Endodermal cell (in vitro differentiated cells): ENCODE measurements around the gene CD164. TPM values are rescaled to one million over a fixed set of nuclear protein-coding genes. Genes with fewer than 3 reads are reported as not detected.

Experiments used
- DNase-seq: peaks from one replicate; pipeline ENCODE4 v3.0.0-alpha.2; 2017
- H3K27ac ChIP-seq: 2 replicates; pipeline ENCODE4 v1.5.1; 2013; ENCODE audit warnings: mild to moderate bottlenecking, low read depth, low read length, moderate library complexity
- H3K27me3 ChIP-seq: 2 replicates; pipeline ENCODE4 v1.6.1; 2013; ENCODE audit warnings: mild to moderate bottlenecking, low read length, moderate library complexity; ENCODE audit not compliant: insufficient read depth, control insufficient read depth, poor library complexity, severe bottlenecking
- H3K36me3 ChIP-seq: 2 replicates; pipeline ENCODE4 v1.7.0; 2013; ENCODE audit warnings: mild to moderate bottlenecking, low read length, moderate library complexity; ENCODE audit not compliant: control insufficient read depth, insufficient read depth
- H3K4me1 ChIP-seq: one replicate; pipeline ENCODE4 v1.7.0; 2013; ENCODE audit warnings: low read length; ENCODE audit not compliant: control insufficient read depth, insufficient read depth
- H3K4me3 ChIP-seq: 2 replicates; pipeline ENCODE4 v1.5.1; 2013; ENCODE audit warnings: mild to moderate bottlenecking, low read length, moderate library complexity
- H3K9ac ChIP-seq: 2 replicates; pipeline ENCODE4 v1.6.1; 2013; ENCODE audit warnings: mild to moderate bottlenecking, low read length, moderate library complexity; ENCODE audit not compliant: poor library complexity, severe bottlenecking; ENCODE audit errors: extremely low read depth
- H3K9me3 ChIP-seq: 2 replicates; pipeline ENCODE4 v1.6.1; 2013; ENCODE audit warnings: mild to moderate bottlenecking, low read length, moderate library complexity; ENCODE audit not compliant: control insufficient read depth
- H3K27ac Mint-ChIP-seq: 2 replicates; pipeline ENCODE4 v1.8.0; 2020; ENCODE audit warnings: mixed read lengths
- H3K27me3 Mint-ChIP-seq: 2 replicates; pipeline ENCODE4 v1.8.0; 2021; ENCODE audit warnings: mild to moderate bottlenecking, mixed read lengths; ENCODE audit not compliant: insufficient read depth
- H3K36me3 Mint-ChIP-seq: 2 replicates; pipeline ENCODE4 v1.8.0; 2020; ENCODE audit warnings: low read depth, mixed read lengths
- H3K4me1 Mint-ChIP-seq: 2 replicates; pipeline ENCODE4 v1.8.0; 2020; ENCODE audit warnings: mixed read lengths
- H3K4me3 Mint-ChIP-seq: 2 replicates; pipeline ENCODE4 v1.8.0; 2020; ENCODE audit warnings: mild to moderate bottlenecking, moderate library complexity, mixed read lengths
- H3K9me3 Mint-ChIP-seq: 2 replicates; pipeline ENCODE4 v1.8.0; 2020; ENCODE audit warnings: mild to moderate bottlenecking, mixed read lengths
- CTCF ChIP-seq: fragments of 200-600 bp; sonication (generic); conservative IDR thresholded peaks from 2 replicates; pipeline ENCODE4 v1.5.0; 2021; ENCODE audit warnings: antibody characterized with exemption, mild to moderate bottlenecking
- WGBS, 2 experiments: methylation state at CpG; one replicate each; pipeline versions ENCODE4 v1.1.5 to v1.1.7; 2013; ENCODE audit warnings: missing lambda C conversion rate in 2 of 2, mixed read lengths in 1 of 2; ENCODE audit not compliant: insufficient coverage in 1 of 2, insufficient read length in 1 of 2; 5-methylcytosine and 5-hydroxymethylcytosine counted together
- total RNA-seq, 2 donors: library from RNA; stranded (reverse); fragmentation: NEBNext Ultra II Directional in 1 of 2; extraction: Animal tissue kit (Norgen Biotek cat#: 25700) in 1 of 2; gene quantifications; 2 replicates in 1 of 2; 3 replicates in 1 of 2; pipeline ENCODE4 v1.2.1, GENCODE V29; 2021

CD164 gene
- total RNA-seq, 2 donors from 2014 or later = 120 to 126 TPM

GRCh38 chr6:109372130-109372529 lies 10.1 kb downstream of the CD164 start:
- no peaks in the 10 kb centered on the region for H3K27me3 ChIP-seq
- no peaks in the 10 kb centered on the region for H3K9me3 Mint-ChIP-seq
- no peak for DNase-seq
- H3K9ac ChIP-seq = no peak overlapping the region
- 96 to 100% methylated on average over 1 to 2 of the region's 2 CpGs for WGBS, 2 experiments
- TF ChIP-seq CTCF = no peak
- H3K4me3 Mint-ChIP-seq = no peak overlapping the region
- no peaks in the 10 kb centered on the region for H3K9me3 ChIP-seq
- H3K36me3 ChIP-seq = peaks cover 95% of the 10 kb centered on the region
- H3K4me1 Mint-ChIP-seq = no peaks in the 10 kb centered on the region
- no peaks in the 10 kb centered on the region for H3K27me3 Mint-ChIP-seq
- no peak overlapping the region for H3K27ac ChIP-seq
- peak overlapping the region; percentile 44 for H3K27ac Mint-ChIP-seq
- no peak overlapping the region for H3K4me3 ChIP-seq
- H3K36me3 Mint-ChIP-seq = peaks cover 63% of the 10 kb centered on the region
- no peaks in the 10 kb centered on the region for H3K4me1 ChIP-seq

GRCh38 chr6:109370792-109371191 lies 11.5 kb downstream of the CD164 start:
- peaks cover 95% of the 10 kb centered on the region for H3K36me3 ChIP-seq
- no peak for DNase-seq
- Mint-ChIP-seq H3K36me3 (peaks cover 68% of the 10 kb centered on the region), H3K27me3 (no peaks in the 10 kb centered on the region), H3K4me3 (no peak overlapping the region), H3K4me1 (no peaks in the 10 kb centered on the region), H3K9me3 (no peaks in the 10 kb centered on the region), H3K27ac (no peak overlapping the region)
- H3K4me3 ChIP-seq = no peak overlapping the region
- no peak overlapping the region for H3K27ac ChIP-seq
- no peak for TF ChIP-seq CTCF
- no peak overlapping the region for H3K9ac ChIP-seq
- 92 to 100% methylated on average over 1 to 3 of the region's 3 CpGs for WGBS, 2 experiments
- no peaks in the 10 kb centered on the region for H3K27me3 ChIP-seq
- no peaks in the 10 kb centered on the region for H3K9me3 ChIP-seq
- H3K4me1 ChIP-seq = no peaks in the 10 kb centered on the region

DNA sequence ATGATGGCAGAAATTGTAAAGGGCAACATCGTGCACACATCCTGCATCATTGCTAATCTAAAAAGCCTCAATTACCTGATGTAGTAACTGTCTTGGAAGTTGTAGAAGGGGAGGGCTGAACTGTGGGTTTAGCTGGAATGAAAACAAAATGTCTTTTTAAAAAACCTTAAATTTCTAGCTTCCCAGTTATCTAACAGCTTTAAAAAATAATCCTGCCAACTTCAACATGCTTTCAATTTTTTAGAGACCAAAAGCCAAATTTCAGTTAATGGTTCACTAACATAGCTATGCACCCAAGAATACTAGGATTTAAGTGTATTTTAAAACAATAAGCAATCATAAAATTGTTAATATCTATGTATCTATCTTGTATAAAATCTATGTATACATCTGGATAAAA lies 11.9 kb downstream of the CD164 start:
- Histone ChIP-seq H3K4me3 (no peak overlapping the region), H3K27me3 (no peaks in the 10 kb centered on the region), H3K4me1 (no peaks in the 10 kb centered on the region), H3K9ac (no peak overlapping the region), H3K9me3 (no peaks in the 10 kb centered on the region), H3K27ac (no peak overlapping the region), H3K36me3 (peaks cover 95% of the 10 kb centered on the region)
- Mint-ChIP-seq H3K4me1 (no peaks in the 10 kb centered on the region), H3K4me3 (no peak overlapping the region), H3K27me3 (no peaks in the 10 kb centered on the region), H3K27ac (no peak overlapping the region), H3K36me3 (peaks cover 71% of the 10 kb centered on the region), H3K9me3 (no peaks in the 10 kb centered on the region)
- no peak for TF ChIP-seq CTCF
- no peak for DNase-seq
- 90% methylated on average over 1 of the region's 1 CpG; no CpG with 5 or more reads in 1 of the 2 experiments for WGBS, 2 experiments
